D341Med (cell line): Measurements from ENCODE around the gene NWD2.
"Not testable (repeated sequence)": the region's sequence is repeated elsewhere in the genome, so short reads cannot be mapped to it uniquely, and the experiment has no call there.

Experiments used
- DNase-seq: peaks from one replicate; pipeline ENCODE4 v3.0.0; 2012; ENCODE audit warnings: low spot score

Gene NWD2, protein sequence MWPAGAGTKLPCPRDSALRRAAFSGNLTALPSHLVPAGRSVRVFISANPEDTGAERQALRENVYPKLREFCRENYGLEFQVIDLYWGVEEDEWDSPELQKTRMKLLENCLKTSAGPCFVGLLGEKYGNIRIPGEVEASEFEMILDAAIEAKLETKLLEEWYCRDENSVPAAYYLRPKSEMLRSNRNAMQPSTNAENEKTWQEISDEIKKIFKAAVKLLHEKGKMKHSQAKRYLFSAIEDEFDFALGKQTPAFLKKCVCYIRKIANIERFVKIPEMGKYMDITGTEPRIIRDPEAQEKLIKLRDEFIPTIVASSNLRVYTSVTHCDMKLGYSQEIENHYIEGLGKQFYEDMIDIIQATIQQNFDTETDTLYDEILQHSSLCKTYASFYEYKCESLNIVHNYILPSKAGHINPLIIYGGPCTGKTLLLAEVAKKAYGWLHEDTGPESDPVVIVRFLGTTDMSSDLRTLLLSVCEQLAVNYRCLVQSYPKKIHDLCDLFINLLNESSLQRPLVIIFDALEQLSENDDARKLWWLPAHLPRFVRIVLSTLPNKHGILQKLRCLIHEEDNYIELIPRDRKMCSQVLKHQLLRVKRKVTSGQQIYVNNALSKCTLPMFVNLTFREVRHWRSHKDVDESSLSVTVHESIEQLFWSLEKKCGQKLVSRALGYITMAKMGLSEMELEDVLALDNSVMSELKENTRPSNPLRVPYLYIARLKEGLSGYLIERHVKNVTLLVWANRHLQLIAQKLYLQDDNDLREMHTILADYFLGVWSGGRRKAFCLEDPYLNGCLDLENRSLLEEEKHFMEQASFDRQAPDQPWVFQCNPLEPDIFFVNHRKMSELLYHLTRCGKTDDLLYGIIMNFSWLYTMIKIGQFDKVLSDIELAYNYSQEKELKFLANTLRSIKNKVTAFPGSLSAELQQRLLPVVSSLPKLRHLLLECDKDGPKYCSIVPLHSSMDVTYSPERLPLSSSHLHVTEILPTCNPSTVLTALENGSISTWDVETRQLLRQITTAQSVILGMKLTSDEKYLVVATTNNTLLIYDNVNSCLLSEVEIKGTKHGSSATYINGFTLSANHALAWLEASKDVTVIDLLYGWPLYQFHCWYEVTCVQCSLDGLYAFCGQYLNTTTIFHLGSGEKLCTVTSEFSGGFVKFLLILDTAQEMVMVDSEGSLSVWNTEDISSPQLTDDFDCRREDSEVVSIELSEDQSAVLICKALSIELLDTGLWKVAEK (N-terminal part only)

DNA sequence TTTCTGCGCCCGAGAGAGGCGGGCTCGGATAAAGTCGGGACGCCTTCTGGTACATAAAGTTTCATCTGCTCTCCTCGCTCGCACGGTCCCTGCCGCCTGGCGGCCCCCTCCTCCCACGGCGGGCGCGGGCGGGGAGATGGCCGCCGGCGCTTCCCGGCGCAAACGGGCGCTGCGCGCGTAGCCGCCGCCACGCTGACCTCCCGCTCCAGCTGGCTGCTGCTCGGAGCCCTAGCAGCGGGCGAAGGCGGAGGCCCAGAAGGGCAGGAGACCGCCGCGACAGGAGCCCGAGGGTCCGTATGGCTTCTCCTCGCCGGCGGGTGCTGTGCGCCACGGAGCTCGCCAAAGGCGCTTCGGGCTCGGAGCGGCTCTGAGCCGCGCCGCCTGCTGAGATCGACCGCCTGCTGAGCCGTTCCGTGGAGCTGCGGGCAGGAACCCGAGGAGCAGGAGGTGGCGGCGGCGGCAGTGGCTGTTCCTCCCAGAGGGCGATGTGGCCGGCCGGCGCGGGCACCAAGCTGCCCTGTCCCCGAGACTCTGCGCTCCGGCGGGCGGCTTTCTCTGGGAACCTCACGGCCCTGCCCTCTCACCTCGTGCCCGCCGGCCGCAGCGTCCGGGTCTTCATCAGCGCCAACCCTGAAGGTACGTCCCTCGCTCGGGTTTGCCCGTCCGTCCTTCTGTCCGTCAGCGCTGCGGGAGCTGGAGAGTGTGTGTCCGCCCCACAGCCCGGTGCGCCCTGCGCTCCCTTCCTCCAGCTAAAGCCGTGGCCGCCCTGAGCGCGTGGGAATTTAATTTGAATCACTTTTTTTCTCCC is at the start of gene NWD2:
Gene NWD2 (plus strand): TSS at position 161 of the 808 bp plus-strand sequence. CDS start 325 bp downstream, at position 486.
- DNase-seq = peak; percentile 79

DNA sequence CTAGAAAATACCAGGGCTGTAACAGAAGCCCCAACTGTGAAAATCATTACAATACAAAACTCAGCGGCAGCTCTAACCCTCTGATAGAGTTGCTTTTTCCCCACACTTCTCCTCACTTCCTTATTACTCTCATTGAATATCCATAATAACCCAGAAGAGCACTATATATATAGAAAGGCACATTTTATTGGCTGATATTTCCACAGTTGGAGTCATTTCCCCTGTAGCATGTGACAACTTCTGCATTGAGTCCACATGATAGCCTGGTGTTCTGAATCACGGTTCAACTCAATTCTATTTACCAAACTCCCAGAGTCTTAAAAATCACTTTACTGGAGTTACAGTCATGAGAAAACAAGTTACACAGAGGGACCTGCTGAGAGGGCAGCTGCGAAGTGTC is 46.6 kb upstream of the NWD2 start:
- DNase-seq = no peak

DNA sequence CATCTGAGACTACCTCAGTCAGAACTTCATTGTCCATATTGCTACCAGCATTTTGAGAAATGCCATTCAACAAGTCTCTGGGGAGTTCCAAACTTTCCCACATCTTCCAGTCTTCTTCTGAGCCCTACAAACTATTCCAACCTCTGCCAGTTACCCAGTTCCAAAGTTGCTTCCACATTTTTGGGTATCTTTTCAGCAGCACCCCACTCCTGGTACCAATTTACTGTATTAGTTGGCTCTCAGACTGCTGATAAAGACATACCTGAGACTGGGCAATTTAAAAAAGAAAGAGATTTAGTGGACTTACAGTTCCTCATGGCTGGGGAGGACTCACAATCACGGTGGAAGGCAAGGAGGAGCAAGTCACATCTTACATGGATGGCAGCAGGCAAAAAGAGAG is 39.8 kb upstream of the NWD2 start:
- DNase-seq = not testable (repeated sequence)

DNA sequence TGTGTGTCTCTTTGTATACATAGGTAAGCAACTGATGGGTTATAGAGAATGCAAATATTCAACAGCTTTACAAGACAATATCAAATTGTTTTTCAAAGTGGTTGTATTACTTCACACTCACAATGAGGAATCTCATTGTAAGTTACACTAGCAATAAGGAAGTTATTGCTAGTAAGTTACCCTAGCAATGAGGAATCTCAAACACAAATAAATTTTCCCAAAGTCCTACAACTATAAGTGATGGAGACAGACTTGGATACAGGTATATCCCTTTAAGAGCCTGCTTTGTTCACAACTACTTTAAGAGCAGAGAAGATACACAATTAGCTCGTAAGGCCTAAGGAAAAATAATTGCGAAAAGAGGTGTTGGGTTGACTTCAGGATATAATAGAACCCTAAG is 28.3 kb upstream of the NWD2 start:
- no peak for DNase-seq

DNA sequence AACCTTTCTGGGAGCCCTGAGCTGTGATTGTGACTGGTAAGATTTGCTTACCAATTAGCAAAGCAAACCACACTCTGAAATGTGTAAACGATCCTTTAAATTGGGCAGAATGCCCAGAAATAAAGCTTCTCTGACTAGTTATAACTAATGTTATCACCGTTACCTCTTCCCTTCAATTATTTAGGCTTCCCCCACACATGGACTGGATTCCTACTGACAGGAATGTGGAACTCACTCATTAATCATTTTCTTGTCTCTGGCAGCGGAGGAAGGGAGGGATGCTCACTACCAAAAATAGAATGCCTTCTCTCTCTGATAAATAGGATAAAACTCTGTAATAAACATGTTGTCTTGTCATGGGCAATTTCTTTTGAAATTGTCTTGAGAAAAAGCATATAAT is 25.3 kb upstream of the NWD2 start:
- DNase-seq = no peak

DNA sequence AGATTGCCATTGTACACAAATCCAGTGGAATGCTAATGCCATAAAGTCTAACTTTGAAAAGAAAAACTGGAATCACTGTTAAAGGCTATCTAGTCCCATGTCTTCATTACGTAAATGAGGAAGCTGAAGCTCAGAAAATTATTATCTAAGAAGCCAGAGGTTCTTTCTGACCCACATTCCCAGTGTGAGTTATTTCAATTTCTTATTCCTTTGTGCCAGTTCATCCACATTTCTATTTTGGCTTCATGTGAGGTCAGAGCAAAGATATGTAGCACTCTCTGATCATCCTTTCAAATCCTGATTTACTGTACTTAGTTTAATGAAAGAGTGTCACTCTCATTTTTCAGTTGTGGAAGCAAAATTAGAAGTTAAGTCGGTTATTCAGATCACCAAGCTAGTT is 24.6 kb upstream of the NWD2 start:
- no peak for DNase-seq

DNA sequence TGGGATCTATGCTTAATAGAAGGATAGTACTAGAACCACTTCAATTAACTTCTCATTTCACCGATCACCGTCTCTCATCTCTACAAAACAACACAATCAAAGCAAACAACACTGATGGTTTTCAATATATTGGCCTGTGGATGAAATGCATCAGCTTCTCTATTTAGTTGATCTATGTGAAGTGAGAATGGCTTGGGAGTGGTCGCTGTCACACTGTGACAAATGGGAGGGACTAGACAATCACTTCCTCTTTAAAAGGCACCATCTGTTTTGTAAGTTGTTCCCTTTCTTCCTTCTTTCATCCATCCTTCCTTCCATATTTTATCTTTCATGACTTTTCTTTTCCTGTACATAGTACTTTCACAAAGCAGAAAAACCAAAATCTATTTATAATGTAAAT is 23.9 kb upstream of the NWD2 start:
- no peak for DNase-seq

DNA sequence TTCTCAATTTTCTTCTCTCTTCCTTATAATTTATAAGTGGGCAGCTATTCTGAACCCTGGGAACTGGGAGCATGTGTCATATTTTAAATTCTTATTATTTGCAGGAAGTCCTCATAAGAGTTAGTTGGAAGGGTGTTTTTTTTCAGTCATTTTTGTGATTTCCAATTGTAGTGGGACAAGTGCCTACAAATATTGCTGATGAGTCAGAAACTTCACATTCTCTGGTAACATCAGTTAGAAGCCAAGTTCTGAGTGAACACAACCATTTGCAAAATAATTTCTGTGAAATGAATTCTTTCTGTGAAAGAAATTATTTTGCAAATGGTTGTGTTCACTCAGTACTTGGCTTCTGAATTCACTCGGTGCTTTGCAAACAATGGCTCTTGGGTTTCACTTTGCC is 20.8 kb upstream of the NWD2 start:
- DNase-seq = no peak

DNA sequence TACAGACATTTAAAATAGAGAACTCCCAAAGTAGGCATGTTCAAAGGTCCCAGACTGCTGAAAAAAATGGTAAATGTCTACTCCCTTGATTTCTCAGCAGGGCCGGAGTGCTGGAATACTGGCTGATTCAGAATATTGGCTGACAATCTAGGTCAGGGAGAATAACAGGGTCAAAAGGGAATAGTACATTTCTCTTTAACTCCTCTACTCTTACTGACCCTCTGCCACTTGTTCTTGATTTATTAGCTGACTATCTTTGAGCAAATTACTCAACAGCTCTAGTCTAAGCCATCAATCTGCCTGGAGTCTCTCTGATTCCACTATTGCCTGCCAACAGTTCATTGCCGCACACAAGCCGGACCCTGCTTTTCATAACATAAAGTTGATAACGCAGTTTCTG is 19.7 kb upstream of the NWD2 start:
- DNase-seq = no peak

DNA sequence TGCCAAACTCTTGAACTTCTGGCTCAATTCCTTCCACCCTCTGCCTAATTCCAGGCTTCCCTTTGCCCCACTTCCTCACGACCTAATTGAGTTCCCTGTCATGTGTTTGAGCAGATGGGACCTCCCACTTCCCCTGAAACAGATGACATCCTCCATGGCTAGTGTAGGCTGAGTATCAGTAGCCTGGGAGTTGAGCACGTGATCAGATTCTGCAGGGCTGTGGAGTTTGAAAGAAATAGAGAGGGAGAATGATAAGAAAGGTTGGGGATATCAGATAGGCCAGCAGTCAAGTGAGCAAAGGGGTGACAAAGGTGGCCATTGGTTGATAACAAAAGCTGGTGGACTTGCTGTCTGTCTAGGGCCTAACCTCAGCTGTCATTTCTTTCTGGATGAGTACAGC is 18.8 kb upstream of the NWD2 start:
- peak; percentile 59 for DNase-seq

DNA sequence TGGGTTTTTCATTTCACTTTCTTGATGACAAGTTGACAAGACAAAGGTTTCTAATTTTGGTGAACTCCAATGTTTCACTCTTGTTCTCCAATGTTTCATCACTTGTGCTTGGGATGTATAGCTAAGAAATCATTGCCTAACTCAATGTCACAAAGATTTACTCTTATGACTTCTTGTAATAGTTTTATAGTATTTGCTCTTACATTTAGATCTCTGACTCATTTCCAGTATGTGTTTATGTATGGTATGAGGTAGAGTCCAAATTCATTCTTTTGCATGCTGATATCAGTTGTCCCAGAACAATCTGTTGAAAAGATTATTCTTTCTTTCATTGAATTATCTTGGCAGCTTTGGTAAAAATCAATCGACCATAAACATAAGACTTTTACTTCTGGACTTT is 12.2 kb upstream of the NWD2 start:
- no peak for DNase-seq

DNA sequence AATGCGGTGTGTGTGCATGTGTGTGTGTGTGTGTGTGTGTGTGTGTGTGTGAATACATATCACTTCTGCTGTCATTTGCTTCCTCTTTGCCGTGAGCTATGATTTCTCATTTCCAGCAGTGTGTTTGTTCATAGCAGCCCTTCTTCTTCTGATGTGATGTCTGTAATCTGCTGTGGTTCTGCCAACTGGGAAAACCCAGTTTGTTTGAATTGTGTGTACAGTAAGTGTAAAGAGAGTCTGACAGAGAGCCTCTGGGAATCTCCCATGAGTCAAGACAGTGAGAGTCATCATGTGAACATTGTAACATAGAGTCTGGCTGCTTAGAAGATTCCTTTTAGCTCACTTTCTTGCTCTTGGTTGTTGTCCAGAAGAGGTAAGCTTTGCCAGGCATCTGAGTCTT is 8.4 kb upstream of the NWD2 start:
- no peak for DNase-seq

DNA sequence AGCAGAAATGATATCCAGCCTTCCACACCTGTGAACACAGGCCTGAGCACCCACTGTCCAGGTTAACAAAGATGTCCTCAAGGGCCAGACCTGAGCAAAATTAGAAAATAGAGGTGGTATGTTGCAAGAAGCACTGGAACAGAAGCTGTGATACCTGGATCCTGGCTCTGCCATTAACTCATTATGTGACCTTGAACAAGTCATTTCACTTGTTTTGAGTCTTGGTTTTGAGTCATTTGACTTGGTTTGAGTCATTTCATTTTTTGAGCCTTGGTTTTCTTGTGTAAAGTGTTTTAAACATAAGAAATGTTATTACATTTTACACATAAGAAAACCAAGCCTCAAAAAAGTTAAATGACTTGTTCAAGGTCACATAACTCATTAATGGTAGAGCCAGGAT is 2.9 kb upstream of the NWD2 start:
- no peak for DNase-seq

DNA sequence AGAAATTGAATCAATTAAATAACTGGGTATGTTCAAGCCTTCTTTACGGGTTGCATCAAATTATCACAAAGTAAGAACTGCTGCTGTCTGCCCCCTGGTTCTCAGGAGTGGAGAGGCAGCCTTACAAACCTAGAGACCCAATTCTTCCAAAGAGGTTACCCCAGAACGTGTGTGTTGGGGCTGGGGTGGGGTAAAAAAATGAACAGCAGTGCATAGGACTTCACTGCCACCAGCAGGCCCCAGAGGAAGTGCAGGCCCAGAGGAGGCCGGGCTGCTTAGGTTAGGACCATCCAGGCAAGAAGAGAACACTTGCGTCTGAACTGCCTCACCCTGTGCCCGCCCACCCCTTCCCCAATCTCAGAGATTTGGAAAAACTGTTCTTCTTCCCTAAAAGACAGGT is 1.5 kb upstream of the NWD2 start:
- DNase-seq = peak; percentile 56

DNA sequence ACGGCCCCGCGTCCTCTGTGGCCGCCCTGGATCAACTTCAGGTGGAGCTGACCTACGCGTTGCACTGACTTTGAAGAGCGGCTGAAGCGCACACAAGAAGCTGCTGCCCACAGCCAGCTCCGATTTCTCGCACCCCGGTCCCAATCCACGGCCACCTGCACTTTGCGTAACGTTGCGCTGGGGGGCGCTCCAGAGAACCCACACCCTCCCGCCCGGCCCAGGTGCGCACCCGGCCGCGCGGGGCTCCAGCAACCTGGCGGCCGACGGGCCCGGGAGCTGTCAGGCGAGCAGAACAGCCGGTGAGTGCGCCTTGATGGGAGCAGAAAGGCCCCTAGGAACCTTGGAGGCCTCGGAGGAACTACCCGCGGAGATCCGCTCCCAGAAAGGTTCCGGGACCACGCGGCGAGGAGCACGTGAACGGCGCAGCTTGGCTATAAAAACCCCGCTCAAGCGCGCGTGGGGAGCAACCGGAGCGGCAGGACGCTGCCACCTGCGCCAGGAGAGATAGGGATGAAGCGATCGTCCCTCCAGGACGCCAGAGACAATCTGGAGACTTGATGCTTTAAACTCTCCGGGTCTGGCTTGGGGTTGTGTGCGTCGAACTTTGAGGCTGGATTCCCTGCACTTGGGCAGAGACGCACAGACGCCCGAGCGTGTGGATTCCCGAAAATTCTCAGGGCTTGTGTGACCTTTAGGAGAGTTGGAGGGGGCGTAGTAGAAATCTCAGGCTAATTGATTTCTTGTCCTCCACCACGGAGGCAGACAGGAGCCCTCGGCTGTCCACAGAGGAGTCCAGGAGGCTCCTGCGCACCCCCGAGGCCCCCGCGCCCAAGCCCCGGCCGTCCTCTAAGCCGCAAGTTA is 591 bp upstream of the NWD2 start:
- DNase-seq = peak; percentile 72

DNA sequence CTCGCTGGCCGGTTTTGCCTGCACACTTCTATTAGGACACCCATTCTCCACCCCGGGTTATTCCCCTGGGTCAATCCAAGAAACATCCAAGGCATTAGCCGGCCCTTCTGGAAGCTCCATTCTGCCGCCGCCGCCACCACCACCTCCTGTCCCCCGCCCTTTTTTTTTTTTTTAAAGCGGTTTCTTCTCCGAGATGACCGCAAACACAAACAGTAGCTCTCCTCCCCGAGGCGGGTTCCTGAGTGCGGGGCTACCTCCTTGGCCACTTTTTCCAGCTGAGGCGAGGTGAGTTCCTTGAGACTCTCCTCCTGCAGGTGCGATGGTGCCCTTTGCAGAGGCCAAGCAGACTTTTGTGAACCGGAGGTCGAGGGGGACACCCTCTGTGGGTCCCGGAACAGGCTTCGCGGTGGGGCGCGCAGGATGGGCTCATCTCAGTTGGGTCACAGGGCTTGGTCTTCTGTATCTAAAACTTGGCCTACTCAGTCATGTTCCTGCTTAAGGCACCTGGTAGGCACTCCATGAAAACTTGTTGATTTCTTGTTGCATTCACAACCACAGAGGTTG is 930 bp downstream of the NWD2 start:
- DNase-seq = no peak

DNA sequence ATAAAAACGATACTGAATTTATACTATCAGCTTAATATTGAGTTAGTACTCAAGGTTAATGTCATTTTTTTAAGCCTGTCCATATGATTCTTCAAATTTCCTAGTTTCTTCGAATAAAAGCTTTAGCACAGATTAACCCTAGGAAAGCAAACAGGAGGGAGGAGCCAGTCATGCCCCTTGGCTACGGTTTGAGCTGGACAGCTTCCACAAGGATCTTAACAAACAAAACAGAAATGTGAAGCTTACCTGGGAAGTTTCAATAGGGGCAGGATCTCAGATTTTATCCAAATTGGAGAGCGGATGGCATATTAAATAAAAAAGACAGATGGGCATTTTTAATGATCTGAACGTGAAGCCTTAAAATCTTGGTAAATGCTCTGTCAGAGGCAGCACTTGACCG is 2.3 kb downstream of the NWD2 start:
- DNase-seq = no peak

DNA sequence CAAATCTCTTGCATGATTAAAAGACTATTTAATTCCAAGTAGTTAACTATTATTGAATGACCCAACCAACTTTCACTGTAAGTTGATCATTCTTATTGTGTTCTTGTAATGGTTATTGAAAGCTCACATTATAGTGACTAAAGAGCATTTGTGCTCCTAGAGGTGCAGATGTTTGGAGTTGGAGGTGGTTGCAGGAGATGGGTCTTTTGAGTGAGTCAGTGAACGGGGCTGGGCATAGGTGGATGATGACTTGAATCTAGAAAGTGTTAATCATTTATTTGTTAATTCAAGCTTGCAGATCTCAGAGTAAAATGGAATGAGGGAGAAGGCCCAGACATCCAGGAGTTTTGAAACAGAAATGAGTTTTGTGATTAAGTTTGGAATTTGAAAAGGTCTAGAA is 13.7 kb downstream of the NWD2 start:
- DNase-seq = no peak

DNA sequence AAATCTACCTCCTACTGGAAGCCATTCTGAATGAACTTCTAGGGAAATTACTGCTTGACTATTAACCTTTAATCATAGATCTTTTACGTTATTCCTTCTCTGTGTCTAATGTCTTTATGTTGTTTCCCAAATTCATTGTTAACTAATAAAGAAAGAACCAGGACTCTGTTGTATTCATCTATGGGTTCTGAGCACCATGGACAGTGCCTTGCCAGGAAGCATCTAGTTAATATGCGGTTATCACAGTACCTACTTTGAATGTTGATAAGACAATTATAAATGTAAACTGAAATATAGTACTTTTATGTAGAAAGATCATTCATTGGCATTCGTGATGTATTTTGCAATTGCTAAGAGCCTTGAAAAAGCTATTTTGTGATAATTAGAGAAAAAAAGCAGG is 23.8 kb downstream of the NWD2 start:
- DNase-seq = no peak

DNA sequence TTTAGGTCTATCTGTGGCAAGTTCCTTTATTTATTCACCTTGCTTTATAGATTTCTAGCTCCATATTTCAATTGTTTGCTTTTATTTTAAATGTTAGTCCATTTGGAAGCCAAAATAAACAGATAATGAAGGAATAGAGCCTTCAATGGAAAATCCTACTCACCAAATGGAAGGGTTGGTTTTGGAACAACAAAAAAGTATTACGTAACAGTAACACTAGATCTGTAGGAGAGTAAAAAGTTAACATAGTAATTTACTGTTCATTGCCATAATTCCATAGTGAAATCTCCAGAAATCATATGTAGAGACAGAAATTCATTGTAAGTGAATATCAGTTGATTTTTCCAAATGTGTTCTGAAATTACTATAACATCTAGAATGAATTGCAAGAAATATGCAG is 34.6 kb downstream of the NWD2 start:
- no peak for DNase-seq
